GM12878 (cell line): ENCODE results near the gene HK1. TPM values are rescaled to one million over a fixed set of nuclear protein-coding genes. Genes with fewer than 3 reads are reported as not detected.

Experiments used
- ATAC-seq: fragments of 200-7000 bp; cut with Tn5 transposase; 3 replicates; pipeline ENCODE4 v1.9.1; 2020; ENCODE audit warnings: mild to moderate bottlenecking, moderate library complexity
- BruUV-seq: library from RNA; stranded (reverse); fragments of 400-500 nt; replicated peaks from 2 replicates; lab custom pipeline; 2021; lab: Mats Ljungman, UMichigan
- CTCF ChIA-PET: fragments of 300-600 bp; sonication (Branson Sonifier 250); formaldehyde crosslinking; extraction: SDS; loops from one replicate; lab custom pipeline; 2021; ENCODE audit warnings: inconsistent platforms; lab: Yijun Ruan, JAX
- POLR2A ChIA-PET: fragments of 350-600 bp; formaldehyde crosslinking; extraction: SDS; loops from one replicate; lab custom pipeline; 2021; ENCODE audit warnings: inconsistent platforms; lab: Charles Lee
- RAD21 ChIA-PET: fragments of 300-600 bp; sonication (Branson Sonifier 250); formaldehyde crosslinking; loops from one replicate; lab custom pipeline; 2023; ENCODE audit warnings: antibody characterized with exemption; ENCODE audit not compliant: unreplicated experiment; lab: Charles Lee
- SMC1A ChIA-PET: fragments of 300-600 bp; sonication (Branson Sonifier 250); formaldehyde crosslinking; loops from one replicate; lab custom pipeline; 2023; ENCODE audit not compliant: unreplicated experiment, uncharacterized antibody; lab: Charles Lee
- DNase-seq: peaks from one replicate; pipeline ENCODE4 v3.0.0-alpha.2; 2011; ENCODE audit warnings: low read depth, low spot score
- FAIRE-seq: peaks from 3 replicates; lab custom pipeline; 2011; peaks lifted over from hg19 to GRCh38; lab: Jason Lieb, UNC
- H2AFZ ChIP-seq: 2 replicates; pipeline ENCODE4 v1.6.0; 2011; ENCODE audit warnings: low read depth, low read length, control low read depth; ENCODE audit not compliant: control insufficient read depth
- H3K27ac ChIP-seq: 2 replicates; pipeline ENCODE4 v1.5.1; 2011; ENCODE audit warnings: control low read depth; ENCODE audit not compliant: control insufficient read depth, insufficient read depth
- H3K27me3 ChIP-seq, 2 experiments: replicated peaks in 1 of 2; 2 replicates each; pipeline versions ENCODE4 v1.6.0 to v1.6.1; 2011; ENCODE audit warnings: low read length in 1 of 2; ENCODE audit not compliant: control insufficient read depth in 2 of 2, insufficient read depth in 2 of 2
- H3K36me3 ChIP-seq, 2 experiments: 2 replicates each; pipeline ENCODE4 v1.5.1; 2011; ENCODE audit warnings: low read length in 1 of 2; ENCODE audit not compliant: control insufficient read depth in 2 of 2, insufficient read depth in 2 of 2
- H3K4me1 ChIP-seq: 2 replicates; pipeline ENCODE4 v1.6.1; 2011; ENCODE audit warnings: mild to moderate bottlenecking, low read length, moderate library complexity, mixed read lengths; ENCODE audit not compliant: control insufficient read depth, insufficient read depth
- H3K4me2 ChIP-seq: 2 replicates; pipeline ENCODE4 v1.6.0; 2011; ENCODE audit warnings: control low read depth; ENCODE audit not compliant: control insufficient read depth, insufficient read depth
- H3K4me3 ChIP-seq: fragments of 200-600 bp; sonication (generic); 2 replicates; pipeline ENCODE4 v1.5.1; 2016
- H3K79me2 ChIP-seq: 2 replicates; pipeline ENCODE4 v1.6.0; 2011; ENCODE audit warnings: low read length; ENCODE audit not compliant: control insufficient read depth, insufficient read depth
- H3K9ac ChIP-seq: 2 replicates; pipeline ENCODE4 v1.8.0; 2011; ENCODE audit warnings: low read length, control low read depth, mixed read lengths; ENCODE audit not compliant: control insufficient read depth, insufficient read depth
- H3K9me3 ChIP-seq: replicated peaks from 3 replicates; pipeline ENCODE4 v1.5.1; 2011; ENCODE audit warnings: mild to moderate bottlenecking, low read length; ENCODE audit not compliant: control insufficient read depth, insufficient read depth
- H4K20me1 ChIP-seq: 2 replicates; pipeline ENCODE4 v1.6.0; 2011; ENCODE audit not compliant: control insufficient read depth, insufficient read depth
- EP300 ChIP-seq, 2 experiments: fragments of 150-350 bp in 1 of 2; IDR thresholded peaks; 2 replicates each; pipeline ENCODE4 v1.6.1; 2011 to 2012; ENCODE audit warnings: low read depth in 2 of 2, low read length in 2 of 2, borderline replicate concordance in 1 of 2, improper control_type of control experiment in 1 of 2, inconsistent platforms in 1 of 2; ENCODE audit not compliant: control insufficient read depth in 1 of 2
- HCFC1 ChIP-seq: fragments of 150-350 bp; IDR thresholded peaks from 2 replicates; pipeline ENCODE4 v1.6.1; 2014; ENCODE audit warnings: low read length
- IKZF1 ChIP-seq: fragments of 450-650 bp; conservative IDR thresholded peaks from 2 replicates; pipeline ENCODE4 v1.6.1; 2017; ENCODE audit warnings: antibody characterized with exemption, mild to moderate bottlenecking
- KDM1A ChIP-seq: fragments of 200-600 bp; sonication (generic); IDR thresholded peaks from 2 replicates; pipeline ENCODE4 v1.6.1; 2016; ENCODE audit warnings: borderline replicate concordance
- MYB ChIP-seq: fragments of 150-350 bp; IDR thresholded peaks from 2 replicates; pipeline ENCODE4 v1.6.1; 2014; ENCODE audit warnings: mild to moderate bottlenecking, low read depth, low read length, borderline replicate concordance
- POLR2AphosphoS2 ChIP-seq: IDR thresholded peaks from 2 replicates; pipeline ENCODE4 v1.6.1; 2011; ENCODE audit warnings: low read depth, mild to moderate bottlenecking, low read length, improper control_type of control experiment, moderate library complexity
- SPI1 ChIP-seq: IDR thresholded peaks from 2 replicates; pipeline ENCODE4 v1.6.1; 2011; ENCODE audit warnings: low read depth, mild to moderate bottlenecking, low read length, moderate library complexity, borderline replicate concordance; ENCODE audit not compliant: insufficient read depth
- TCF3 ChIP-seq: IDR thresholded peaks from 2 replicates; pipeline ENCODE4 v1.6.1; 2012; ENCODE audit warnings: low read depth, mild to moderate bottlenecking, low read length, borderline replicate concordance; ENCODE audit not compliant: insufficient read depth
- ZBTB33 ChIP-seq: fragments of 450-650 bp; IDR thresholded peaks from 2 replicates; pipeline ENCODE4 v1.6.1; 2017; ENCODE audit warnings: mild to moderate bottlenecking
- ZNF207 ChIP-seq: fragments of 450-650 bp; IDR thresholded peaks from 2 replicates; pipeline ENCODE4 v1.6.1; 2014; ENCODE audit warnings: antibody characterized with exemption, mild to moderate bottlenecking, borderline replicate concordance
- WGBS: methylation state at CpG from one replicate; pipeline ENCODE4 v1.1.6; 2016; ENCODE audit warnings: low lambda C conversion rate; ENCODE audit not compliant: insufficient replicate concordance, insufficient coverage; ENCODE audit errors: missing lambda C conversion rate; 5-methylcytosine and 5-hydroxymethylcytosine counted together
- in situ Hi-C: fragments of 300-500 bp; cut with MboI; formaldehyde crosslinking; loops from 9 replicates; pipeline ENCODE4 v1.14.3; 2018; ENCODE audit warnings: mixed read lengths
- intact Hi-C: fragments of 100-400 bp; cut with micrococcal nuclease; formaldehyde crosslinking; loops from one replicate; pipeline ENCODE4 v1.14.2; 2022; ENCODE audit not compliant: unreplicated experiment
- polyA plus RNA-seq, 11 experiments: library from polyadenylated mRNA; depleted of rRNA in 4 of 11; unstranded in 6 of 11; stranded (reverse) in 5 of 11; fragments of >200 nt; fragmentation: Nextera tagmentation in 4 of 11; fragmentation: Illumina TruSeq in 1 of 11; extraction: Ambion mirVana in 4 of 11; extraction: Trizol in 1 of 11; gene quantifications; 1 replicate in 1 of 11; 2 replicates in 10 of 11; pipeline versions ENCODE4 v1.2.1 to v1.2.3, GENCODE V29; 2011 to 2016; ENCODE audit warnings: inconsistent platforms in 2 of 11, missing spikeins in 2 of 11, low read depth in 1 of 11
- total RNA-seq, 4 experiments: library from RNA; depleted of rRNA in 3 of 4; stranded (reverse); fragments of >200 nt in 3 of 4; fragmentation: Illumina TruSeq in 1 of 4; extraction: Trizol in 1 of 4; gene quantifications; 2 replicates each; pipeline versions ENCODE4 v1.2.1 to v1.2.3, GENCODE V29; 2013 to 2021
- TF ChIP-seq, protein P1 (sequence below): fragments of 450-650 bp; formaldehyde crosslinking; IDR thresholded peaks from 2 replicates; pipeline ENCODE4 v1.4.0; 2022; ENCODE audit warnings: mild to moderate bottlenecking, moderate library complexity
- TF ChIP-seq, protein P2 (sequence below): IDR thresholded peaks from 2 replicates; pipeline ENCODE4 v1.6.1; 2012; ENCODE audit warnings: mild to moderate bottlenecking, low read depth, low read length
- TF ChIP-seq, protein P3 (sequence below): fragments of 450-650 bp; IDR thresholded peaks from 2 replicates; pipeline ENCODE4 v1.6.1; 2017; ENCODE audit warnings: low read depth, mild to moderate bottlenecking, moderate library complexity

HK1 gene
- total and polyA plus RNA-seq, 10 of the 15 experiments (the other 5 are each of a cell fraction or from before 2014, with no cell fraction given) = 3.4 to 77.3 (median 46.6) TPM

DNA sequence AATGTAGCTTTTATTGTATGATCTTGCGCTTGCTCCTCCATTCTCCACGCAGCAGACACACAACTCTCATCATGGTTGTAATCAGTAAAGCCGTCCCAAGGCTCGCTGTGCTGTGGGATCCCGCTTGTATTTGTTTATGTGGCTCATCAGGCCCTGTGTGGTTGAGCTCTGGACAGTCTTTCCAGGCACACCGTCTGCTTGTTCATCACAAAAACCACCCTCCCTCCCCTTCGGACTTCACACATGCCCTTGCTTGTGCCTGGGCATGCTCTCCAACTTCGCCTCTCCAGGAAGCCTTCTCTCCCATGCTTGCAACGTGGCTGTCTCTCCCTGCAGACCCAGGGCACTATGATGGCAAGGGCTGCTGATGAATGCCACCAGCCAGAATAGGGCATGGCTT is 62.4 kb downstream of the HK1 start:
- in situ Hi-C loops (no loop called here), intact Hi-C loops (no loop called here)
- no peak for TF ChIP-seq MYB
- TF ChIP-seq POLR2AphosphoS2 = no peak
- TF ChIP-seq ZBTB33 = no peak
- no peak for TF ChIP-seq EP300 (IDR thresholded peaks at IDR 0.05; ENCODE audit: borderline replicate concordance in 1 of 2, control insufficient read depth in 1 of 2, low read depth in 2 of 2, low read length in 2 of 2)
- TF ChIP-seq, protein P1, sequence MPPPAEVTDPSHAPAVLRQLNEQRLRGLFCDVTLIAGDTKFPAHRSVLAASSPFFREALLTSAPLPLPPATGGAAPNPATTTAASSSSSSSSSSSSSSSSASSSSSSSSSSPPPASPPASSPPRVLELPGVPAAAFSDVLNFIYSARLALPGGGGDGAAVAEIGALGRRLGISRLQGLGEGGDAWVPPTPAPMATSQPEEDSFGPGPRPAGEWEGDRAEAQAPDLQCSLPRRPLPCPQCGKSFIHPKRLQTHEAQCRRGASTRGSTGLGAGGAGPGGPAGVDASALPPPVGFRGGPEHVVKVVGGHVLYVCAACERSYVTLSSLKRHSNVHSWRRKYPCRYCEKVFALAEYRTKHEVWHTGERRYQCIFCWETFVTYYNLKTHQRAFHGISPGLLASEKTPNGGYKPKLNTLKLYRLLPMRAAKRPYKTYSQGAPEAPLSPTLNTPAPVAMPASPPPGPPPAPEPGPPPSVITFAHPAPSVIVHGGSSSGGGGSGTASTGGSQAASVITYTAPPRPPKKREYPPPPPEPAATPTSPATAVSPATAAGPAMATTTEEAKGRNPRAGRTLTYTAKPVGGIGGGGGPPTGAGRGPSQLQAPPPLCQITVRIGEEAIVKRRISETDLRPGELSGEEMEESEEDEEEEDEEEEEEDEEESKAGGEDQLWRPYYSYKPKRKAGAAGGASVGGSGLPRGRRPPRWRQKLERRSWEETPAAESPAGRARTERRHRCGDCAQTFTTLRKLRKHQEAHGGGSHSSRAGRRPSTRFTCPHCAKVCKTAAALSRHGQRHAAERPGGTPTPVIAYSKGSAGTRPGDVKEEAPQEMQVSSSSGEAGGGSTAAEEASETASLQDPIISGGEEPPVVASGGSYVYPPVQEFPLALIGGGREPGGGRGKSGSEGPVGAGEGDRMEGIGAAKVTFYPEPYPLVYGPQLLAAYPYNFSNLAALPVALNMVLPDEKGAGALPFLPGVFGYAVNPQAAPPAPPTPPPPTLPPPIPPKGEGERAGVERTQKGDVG (CRISPR knock-in tag) = no peak
- no peak for TF ChIP-seq KDM1A
- TF ChIP-seq, protein P2, sequence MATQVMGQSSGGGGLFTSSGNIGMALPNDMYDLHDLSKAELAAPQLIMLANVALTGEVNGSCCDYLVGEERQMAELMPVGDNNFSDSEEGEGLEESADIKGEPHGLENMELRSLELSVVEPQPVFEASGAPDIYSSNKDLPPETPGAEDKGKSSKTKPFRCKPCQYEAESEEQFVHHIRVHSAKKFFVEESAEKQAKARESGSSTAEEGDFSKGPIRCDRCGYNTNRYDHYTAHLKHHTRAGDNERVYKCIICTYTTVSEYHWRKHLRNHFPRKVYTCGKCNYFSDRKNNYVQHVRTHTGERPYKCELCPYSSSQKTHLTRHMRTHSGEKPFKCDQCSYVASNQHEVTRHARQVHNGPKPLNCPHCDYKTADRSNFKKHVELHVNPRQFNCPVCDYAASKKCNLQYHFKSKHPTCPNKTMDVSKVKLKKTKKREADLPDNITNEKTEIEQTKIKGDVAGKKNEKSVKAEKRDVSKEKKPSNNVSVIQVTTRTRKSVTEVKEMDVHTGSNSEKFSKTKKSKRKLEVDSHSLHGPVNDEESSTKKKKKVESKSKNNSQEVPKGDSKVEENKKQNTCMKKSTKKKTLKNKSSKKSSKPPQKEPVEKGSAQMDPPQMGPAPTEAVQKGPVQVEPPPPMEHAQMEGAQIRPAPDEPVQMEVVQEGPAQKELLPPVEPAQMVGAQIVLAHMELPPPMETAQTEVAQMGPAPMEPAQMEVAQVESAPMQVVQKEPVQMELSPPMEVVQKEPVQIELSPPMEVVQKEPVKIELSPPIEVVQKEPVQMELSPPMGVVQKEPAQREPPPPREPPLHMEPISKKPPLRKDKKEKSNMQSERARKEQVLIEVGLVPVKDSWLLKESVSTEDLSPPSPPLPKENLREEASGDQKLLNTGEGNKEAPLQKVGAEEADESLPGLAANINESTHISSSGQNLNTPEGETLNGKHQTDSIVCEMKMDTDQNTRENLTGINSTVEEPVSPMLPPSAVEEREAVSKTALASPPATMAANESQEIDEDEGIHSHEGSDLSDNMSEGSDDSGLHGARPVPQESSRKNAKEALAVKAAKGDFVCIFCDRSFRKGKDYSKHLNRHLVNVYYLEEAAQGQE = no peak
- no peak for TF ChIP-seq TCF3
- no peak for TF ChIP-seq ZNF207
- TF ChIP-seq SPI1 = no peak
- TF ChIP-seq, protein P3, sequence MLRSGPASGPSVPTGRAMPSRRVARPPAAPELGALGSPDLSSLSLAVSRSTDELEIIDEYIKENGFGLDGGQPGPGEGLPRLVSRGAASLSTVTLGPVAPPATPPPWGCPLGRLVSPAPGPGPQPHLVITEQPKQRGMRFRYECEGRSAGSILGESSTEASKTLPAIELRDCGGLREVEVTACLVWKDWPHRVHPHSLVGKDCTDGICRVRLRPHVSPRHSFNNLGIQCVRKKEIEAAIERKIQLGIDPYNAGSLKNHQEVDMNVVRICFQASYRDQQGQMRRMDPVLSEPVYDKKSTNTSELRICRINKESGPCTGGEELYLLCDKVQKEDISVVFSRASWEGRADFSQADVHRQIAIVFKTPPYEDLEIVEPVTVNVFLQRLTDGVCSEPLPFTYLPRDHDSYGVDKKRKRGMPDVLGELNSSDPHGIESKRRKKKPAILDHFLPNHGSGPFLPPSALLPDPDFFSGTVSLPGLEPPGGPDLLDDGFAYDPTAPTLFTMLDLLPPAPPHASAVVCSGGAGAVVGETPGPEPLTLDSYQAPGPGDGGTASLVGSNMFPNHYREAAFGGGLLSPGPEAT = no peak
- TF ChIP-seq HCFC1 = no peak
- no peak for TF ChIP-seq IKZF1
- peaks cover 35% of the 10 kb centered on the region for H3K79me2 ChIP-seq
- SMC1A ChIA-PET = interaction anchor here (1.9 kb wide), 1 partner anchor 67 kb away, joined by 4 read pairs; no protein-coding TSS in a partner anchor
- no peak overlapping the region for H3K9ac ChIP-seq
- FAIRE-seq = no peak
- ATAC-seq = no peak
- peaks cover 17% of the 10 kb centered on the region for H3K4me1 ChIP-seq
- H4K20me1 ChIP-seq = no peaks in the 10 kb centered on the region; the same call in none of the 2 replicates
- H3K36me3 ChIP-seq = peaks cover 8 to 10% of the 10 kb centered on the region in 2 experiments
- no peak overlapping the region for H2AFZ ChIP-seq
- no peak overlapping the region for H3K4me3 ChIP-seq
- H3K4me2 ChIP-seq = no peak overlapping the region
- RAD21 ChIA-PET = interaction anchor here (1.5 kb wide), 1 partner anchor 23 kb away, joined by 3 read pairs; no protein-coding TSS in a partner anchor
- WGBS = 94% methylated on average over 9 of the region's 9 CpGs
- BruUV-seq = no TSS peak
- no peaks in the 10 kb centered on the region for H3K27me3 ChIP-seq
- H3K9me3 ChIP-seq = no peaks in the 10 kb centered on the region
- no peak for DNase-seq
- no peak overlapping the region for H3K27ac ChIP-seq
- CTCF ChIA-PET = interaction anchor here (0.6 to 1.5 kb wide), 2 partner anchors 17 to 74 kb away, joined by 3 to 5 read pairs; no protein-coding TSS in a partner anchor
- POLR2A ChIA-PET = no interaction called here
